Mesodermal cell (in vitro differentiated cells): ENCODE results near the gene NMNAT3.

Source experiments
- H3K27ac ChIP-seq: 2 replicates; pipeline ENCODE4 v1.7.0; 2013; ENCODE audit warnings: mild to moderate bottlenecking, low read depth, low read length, moderate library complexity; ENCODE audit not compliant: severe bottlenecking
- H3K36me3 ChIP-seq: 2 replicates; pipeline ENCODE4 v1.7.1; 2013; ENCODE audit warnings: mild to moderate bottlenecking, low read length, moderate library complexity; ENCODE audit not compliant: control insufficient read depth, insufficient read depth
- H3K4me1 ChIP-seq: one replicate; pipeline ENCODE4 v1.7.1; 2013; ENCODE audit warnings: mild to moderate bottlenecking, low read length; ENCODE audit not compliant: insufficient read depth, control insufficient read depth, poor library complexity, severe bottlenecking
- H3K4me3 ChIP-seq: 2 replicates; pipeline ENCODE4 v1.7.0; 2013; ENCODE audit warnings: low read length, control low read depth, mild to moderate bottlenecking; ENCODE audit not compliant: insufficient read depth, poor library complexity, severe bottlenecking; ENCODE audit errors: extremely low read depth
- H3K9me3 ChIP-seq: 2 replicates; pipeline ENCODE4 v1.7.1; 2013; ENCODE audit warnings: mild to moderate bottlenecking, low read length, moderate library complexity; ENCODE audit not compliant: control insufficient read depth
- WGBS, 2 experiments: methylation state at CpG; one replicate each; pipeline ENCODE4 v1.1.5; 2013; ENCODE audit warnings: missing lambda C conversion rate in 2 of 2; ENCODE audit not compliant: insufficient coverage in 2 of 2; 5-methylcytosine and 5-hydroxymethylcytosine counted together

The NMNAT3 gene

GRCh38 chr3:139530717-139531116 lies 147.1 kb downstream of the NMNAT3 start:
- no peak overlapping the region for H3K4me3 ChIP-seq
- H3K27ac ChIP-seq = no peak overlapping the region
- H3K4me1 ChIP-seq = peaks cover 16% of the 10 kb centered on the region
- WGBS, 2 experiments = 67 to 80% methylated on average over 1 to 2 of the region's 2 CpGs
- no peaks in the 10 kb centered on the region for H3K9me3 ChIP-seq
- H3K36me3 ChIP-seq = peaks cover 7% of the 10 kb centered on the region

GRCh38 chr3:139529662-139530061 lies 148.1 kb downstream of the NMNAT3 start:
- Histone ChIP-seq H3K27ac (no peak overlapping the region), H3K4me1 (peaks cover 8% of the 10 kb centered on the region), H3K36me3 (peaks cover 13% of the 10 kb centered on the region), H3K4me3 (no peak overlapping the region), H3K9me3 (no peaks in the 10 kb centered on the region)
- WGBS, 2 experiments = 87 to 100% methylated on average over 2 to 3 of the region's 4 CpGs

GRCh38 chr3:139528924-139529323 lies 148.8 kb downstream of the NMNAT3 start:
- no peaks in the 10 kb centered on the region for H3K9me3 ChIP-seq
- peaks cover 5% of the 10 kb centered on the region for H3K4me1 ChIP-seq
- 90 to 100% methylated on average over 2 of the region's 3 CpGs for WGBS, 2 experiments
- no peak overlapping the region for H3K4me3 ChIP-seq
- H3K36me3 ChIP-seq = peaks cover 13% of the 10 kb centered on the region
- H3K27ac ChIP-seq = no peak overlapping the region

GRCh38 chr3:139528281-139528680 lies 149.5 kb downstream of the NMNAT3 start:
- 80 to 100% methylated on average over 1 of the region's 2 CpGs for WGBS, 2 experiments
- Histone ChIP-seq H3K4me1 (no peaks in the 10 kb centered on the region), H3K27ac (no peak overlapping the region), H3K9me3 (no peaks in the 10 kb centered on the region), H3K4me3 (no peak overlapping the region), H3K36me3 (peaks cover 13% of the 10 kb centered on the region)

- WGBS, 2 experiments = 90 to 100% methylated on average over 4 to 5 of the region's 5 CpGs
- Histone ChIP-seq H3K4me1 (no peaks in the 10 kb centered on the region), H3K4me3 (no peak overlapping the region), H3K9me3 (no peaks in the 10 kb centered on the region), H3K27ac (no peak overlapping the region), H3K36me3 (peaks cover 13% of the 10 kb centered on the region)
Measured at GRCh38 chr3:139527265-139527664, 150.5 kb downstream of the NMNAT3 start.

- no CpG with 5 or more reads among the region's 2 CpGs for WGBS, 2 experiments
- no peaks in the 10 kb centered on the region for H3K4me1 ChIP-seq
- H3K27ac ChIP-seq = no peak overlapping the region
- H3K4me3 ChIP-seq = no peak overlapping the region
- H3K9me3 ChIP-seq = no peaks in the 10 kb centered on the region
- peaks cover 13% of the 10 kb centered on the region for H3K36me3 ChIP-seq
Measured at GRCh38 chr3:139526146-139526545, 151.6 kb downstream of the NMNAT3 start.

- Histone ChIP-seq H3K36me3 (peaks cover 13% of the 10 kb centered on the region), H3K9me3 (no peaks in the 10 kb centered on the region), H3K4me1 (no peaks in the 10 kb centered on the region), H3K4me3 (no peak overlapping the region), H3K27ac (no peak overlapping the region)
- 88 to 90% methylated on average over 5 of the region's 7 CpGs for WGBS, 2 experiments
Measured at GRCh38 chr3:139524841-139525636, 152.7 kb downstream of the NMNAT3 start.

- Histone ChIP-seq H3K27ac (no peak overlapping the region), H3K9me3 (no peaks in the 10 kb centered on the region), H3K4me1 (no peaks in the 10 kb centered on the region), H3K36me3 (peaks cover 13% of the 10 kb centered on the region), H3K4me3 (no peak overlapping the region)
- WGBS, 2 experiments = no CpG with 5 or more reads among the region's 1 CpG
Measured at GRCh38 chr3:139523718-139524117, 154.1 kb downstream of the NMNAT3 start.

- Histone ChIP-seq H3K36me3 (peaks cover 13% of the 10 kb centered on the region), H3K4me1 (no peaks in the 10 kb centered on the region), H3K27ac (no peak overlapping the region), H3K9me3 (no peaks in the 10 kb centered on the region), H3K4me3 (no peak overlapping the region)
- WGBS, 2 experiments = 85 to 93% methylated on average over 3 to 5 of the region's 5 CpGs
Measured at GRCh38 chr3:139523166-139523565, 154.6 kb downstream of the NMNAT3 start.

- 50 to 80% methylated on average over 1 to 2 of the region's 2 CpGs for WGBS, 2 experiments
- Histone ChIP-seq H3K4me1 (no peaks in the 10 kb centered on the region), H3K36me3 (peaks cover 13% of the 10 kb centered on the region), H3K27ac (no peak overlapping the region), H3K9me3 (no peaks in the 10 kb centered on the region), H3K4me3 (no peak overlapping the region)
Measured at GRCh38 chr3:139522421-139522820, 155.4 kb downstream of the NMNAT3 start.

- Histone ChIP-seq H3K4me1 (no peaks in the 10 kb centered on the region), H3K36me3 (peaks cover 12% of the 10 kb centered on the region), H3K9me3 (no peaks in the 10 kb centered on the region), H3K27ac (no peak overlapping the region), H3K4me3 (no peak overlapping the region)
- WGBS, 2 experiments = no CpG with 5 or more reads among the region's 1 CpG
Measured at GRCh38 chr3:139521816-139522215, 156.0 kb downstream of the NMNAT3 start.
